Ecto neural progenitor cell (in vitro differentiated cells): Measurements from ENCODE around the gene CDKN2B-AS1.

Source experiments
- DNase-seq: peaks from one replicate; pipeline ENCODE4 v3.0.0-alpha.2; 2018; ENCODE audit warnings: low spot score

The CDKN2B-AS1 gene

DNA sequence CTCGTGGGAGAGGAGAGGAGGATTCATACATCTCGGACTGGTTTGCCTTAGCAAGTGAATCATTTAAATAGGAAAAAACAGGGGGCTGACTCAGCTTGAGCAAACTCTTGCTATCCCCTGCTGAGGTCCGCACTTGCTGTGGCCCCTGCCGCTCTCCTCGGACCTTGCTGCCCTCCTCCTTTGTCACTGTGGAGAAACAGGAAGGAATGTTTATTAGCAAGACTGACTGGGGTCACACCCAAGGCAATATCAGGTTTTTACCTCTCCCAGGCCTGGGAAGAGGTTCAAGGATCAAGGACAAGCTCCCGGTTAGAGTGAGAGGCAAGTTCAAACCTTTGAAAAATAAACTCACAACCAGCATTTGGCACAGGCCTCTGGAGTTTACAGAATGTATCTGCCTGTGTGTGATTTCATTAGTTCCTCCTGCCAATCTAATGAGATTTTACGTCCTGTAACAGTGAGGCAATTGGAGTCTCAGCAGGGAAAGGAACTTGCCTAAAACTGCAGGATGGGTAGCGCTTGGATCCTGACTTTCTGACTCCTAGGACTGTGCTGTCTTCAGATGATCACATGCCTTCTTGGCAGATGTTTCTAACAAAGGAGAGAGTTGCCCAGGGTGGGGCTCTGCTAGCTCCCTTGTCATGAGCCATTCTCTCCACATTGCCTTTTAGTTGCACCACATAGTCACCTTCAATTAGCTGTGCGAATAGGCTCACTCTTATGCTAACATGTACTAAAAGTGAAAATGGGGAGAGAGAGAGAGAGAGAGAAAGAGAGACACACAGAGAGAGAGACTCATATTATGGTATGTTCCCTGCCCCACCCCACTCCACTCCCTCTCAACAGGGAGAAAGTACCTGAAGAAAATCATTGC, 123.2 kb downstream of the CDKN2B-AS1 start:
- DNase-seq: no peak

DNA sequence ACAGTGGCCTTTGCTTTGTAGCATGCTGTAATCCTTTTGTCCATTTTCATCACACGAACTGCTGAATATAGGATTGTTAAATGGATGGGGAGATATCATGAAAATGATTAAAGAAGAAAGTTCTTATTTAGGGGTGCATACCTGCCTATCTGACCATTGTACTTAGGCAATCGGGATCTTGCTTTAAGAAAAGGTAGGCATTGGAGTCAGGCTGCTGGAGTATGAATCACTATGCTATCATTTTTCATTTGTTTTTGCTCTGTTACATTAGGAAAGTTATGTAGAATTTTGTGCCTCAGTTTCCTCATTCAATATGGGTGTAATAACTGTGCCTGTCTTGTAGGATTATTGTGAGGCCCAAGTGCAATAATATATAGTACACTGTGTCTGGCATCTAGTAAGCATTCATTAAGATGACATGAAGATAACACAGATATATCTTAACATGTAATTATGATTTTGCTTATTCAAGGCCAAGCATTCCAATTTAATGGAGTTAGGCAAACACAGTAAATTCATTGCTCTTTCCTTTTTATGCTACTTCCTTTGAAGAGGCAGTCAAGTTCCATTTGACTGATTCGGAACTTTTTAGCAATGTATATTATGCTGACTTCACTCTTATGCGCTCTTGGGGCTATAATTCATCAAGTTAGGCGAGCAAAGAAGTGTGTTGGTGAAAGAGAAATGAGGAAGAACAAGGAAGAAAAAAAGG, 124.4 kb downstream of the CDKN2B-AS1 start:
- DNase-seq: no peak

DNA sequence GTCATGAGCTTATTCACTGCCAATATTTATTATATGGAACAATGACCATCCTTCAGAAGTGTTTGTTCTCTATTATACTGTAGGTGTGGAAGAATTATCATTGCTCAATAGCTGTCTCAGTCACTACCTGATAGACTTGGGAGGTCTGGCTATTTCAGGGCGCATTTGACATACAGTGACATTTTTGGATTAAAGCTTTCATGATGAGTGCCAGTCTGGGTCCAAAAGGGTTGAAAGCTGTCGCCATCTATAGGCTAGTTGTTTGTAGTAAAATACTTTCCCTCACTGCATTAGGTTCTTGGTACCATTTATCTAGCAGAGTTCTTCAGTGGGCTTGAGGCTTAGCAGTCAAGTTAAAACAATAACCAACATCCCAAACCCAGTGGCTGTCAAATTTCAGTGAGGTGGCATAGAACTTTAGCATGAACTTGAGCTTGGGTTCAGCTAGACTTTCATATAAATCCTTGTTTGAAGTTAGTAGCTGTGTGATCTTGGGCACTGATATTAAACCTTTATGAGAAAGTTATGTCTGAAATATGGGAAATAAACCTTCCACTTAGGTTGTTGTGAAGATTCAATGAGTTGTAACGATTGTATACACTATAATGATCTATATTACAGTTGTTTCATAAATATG, 125.0 kb downstream of the CDKN2B-AS1 start:
- DNase-seq: no peak

DNA sequence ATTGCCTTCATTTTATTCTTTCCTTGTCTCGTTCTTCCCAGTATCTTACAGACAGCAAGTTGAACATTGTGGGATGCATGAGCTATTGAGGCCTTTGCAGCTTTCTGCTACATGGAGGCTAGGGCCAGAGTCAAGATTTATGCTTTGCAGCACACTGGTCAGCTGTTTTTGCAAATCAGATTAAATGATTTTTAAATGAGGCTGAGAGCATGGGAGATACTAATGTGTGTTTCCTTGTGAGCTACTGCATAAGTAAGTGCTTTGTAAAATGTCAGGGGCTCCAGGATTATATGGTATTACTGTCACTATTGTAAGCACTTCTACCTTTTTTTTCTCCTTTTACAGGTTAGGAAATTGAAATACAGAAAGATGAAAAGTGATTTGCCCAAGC, 125.6 kb downstream of the CDKN2B-AS1 start:
- no peak for DNase-seq

DNA sequence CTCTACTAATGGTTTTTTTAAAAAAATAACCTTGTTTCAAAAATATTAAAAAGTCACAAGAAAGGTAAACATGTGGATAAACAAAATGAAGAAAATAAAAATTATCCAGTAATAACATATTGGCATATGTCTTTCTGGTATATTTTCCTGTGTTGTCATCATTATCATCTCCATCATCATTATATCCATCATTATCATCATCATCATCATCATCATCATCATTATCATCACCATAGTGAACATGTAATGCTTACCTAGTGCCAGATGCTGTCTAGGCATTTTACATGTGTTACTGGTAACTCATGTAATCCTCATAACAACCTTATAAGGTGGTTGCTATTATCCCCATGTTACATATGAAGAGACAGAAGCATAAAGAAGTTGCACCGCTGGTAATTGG, 126.0 kb downstream of the CDKN2B-AS1 start:
- DNase-seq: no peak

DNA sequence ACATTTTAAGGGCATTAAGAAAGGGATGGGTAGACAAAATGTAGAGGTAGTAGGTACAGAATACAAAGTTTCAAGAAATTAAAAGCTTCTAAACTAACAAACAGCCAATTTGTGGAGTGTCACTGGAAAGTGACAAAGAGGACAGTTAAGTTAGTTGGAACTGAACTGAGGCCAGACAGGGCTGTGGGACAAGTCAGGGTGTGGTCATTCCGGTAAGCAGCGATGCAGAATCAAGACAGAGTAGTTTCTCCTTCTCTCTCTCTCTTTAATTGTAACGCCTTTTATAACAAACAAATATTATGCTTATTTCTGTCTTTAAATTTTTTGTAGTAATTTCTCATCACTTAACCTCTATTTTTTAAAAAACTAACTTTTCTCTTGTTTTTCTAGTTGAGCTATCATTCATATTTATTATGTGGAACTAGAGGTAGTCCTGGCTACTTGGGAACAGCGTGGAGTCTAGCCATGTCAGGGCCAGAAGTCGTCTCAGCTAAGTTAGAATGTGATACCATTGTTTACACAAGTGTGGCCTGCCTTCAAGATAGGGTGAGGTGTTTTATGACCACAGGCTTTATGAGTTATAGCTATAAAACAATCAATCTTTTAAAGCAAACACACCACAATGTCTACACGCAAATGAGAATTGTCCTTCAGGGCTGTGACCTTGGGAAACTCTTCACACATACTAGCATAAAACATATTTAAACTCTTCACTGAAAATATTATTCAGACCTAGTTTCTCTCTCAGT, 129.8 kb downstream of the CDKN2B-AS1 start:
- no peak for DNase-seq

DNA sequence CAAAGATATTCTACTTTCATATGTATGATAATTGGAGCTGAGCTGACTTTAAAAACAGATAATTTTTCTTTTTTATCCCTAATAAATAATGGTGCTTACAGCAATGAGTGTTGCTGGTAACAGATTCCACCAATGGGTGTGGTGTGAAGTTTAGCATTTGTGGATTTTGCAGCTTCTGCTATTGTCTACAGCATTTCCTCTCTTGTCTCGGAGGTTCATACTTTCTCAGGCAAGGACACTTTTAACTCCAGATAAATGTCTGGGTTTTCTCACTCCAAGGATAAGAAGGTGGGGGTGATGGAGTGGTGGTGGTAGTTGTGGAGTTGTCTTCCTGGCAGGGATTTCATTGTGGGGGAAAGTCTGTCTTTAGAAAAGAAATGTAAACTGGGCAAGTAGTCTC, 134.5 kb downstream of the CDKN2B-AS1 start:
- no peak for DNase-seq

DNA sequence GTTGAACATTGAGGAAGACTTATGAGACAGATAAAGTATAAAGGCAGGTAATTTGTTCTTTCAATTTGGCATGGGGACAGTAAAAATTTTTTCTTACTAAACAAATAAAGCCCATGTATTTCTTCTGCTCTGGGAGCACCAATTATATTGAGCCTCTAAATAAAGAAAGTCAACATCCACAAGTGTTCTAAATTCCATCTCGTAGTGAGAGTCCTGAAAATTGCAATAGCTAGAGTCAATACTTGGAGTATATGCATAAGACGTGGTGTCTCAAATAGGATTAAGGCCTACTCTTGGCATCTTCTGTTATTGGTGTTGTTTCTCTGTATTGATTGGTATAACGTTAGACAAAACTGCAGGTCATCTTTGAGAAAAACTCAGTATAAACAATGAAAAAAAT, 135.0 kb downstream of the CDKN2B-AS1 start:
- no peak for DNase-seq

DNA sequence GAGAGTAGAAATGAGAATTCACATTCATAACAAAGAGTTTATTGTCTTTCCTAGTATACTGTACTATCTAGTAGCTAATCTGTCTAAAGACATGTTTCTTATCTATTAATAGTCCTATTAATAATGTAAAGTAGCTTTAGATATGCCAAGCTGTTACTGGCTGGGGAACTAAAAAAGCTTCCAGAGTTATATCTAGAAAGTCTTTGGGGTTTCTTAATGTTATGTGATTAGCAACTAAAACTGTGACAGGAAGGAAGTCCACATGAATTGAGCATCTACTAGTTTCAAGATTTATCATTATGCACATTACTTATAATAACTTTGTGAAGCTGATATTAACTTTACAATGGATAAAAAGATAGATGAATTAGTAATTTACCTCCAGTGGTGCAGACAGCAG, 137.2 kb downstream of the CDKN2B-AS1 start:
- DNase-seq: no peak

DNA sequence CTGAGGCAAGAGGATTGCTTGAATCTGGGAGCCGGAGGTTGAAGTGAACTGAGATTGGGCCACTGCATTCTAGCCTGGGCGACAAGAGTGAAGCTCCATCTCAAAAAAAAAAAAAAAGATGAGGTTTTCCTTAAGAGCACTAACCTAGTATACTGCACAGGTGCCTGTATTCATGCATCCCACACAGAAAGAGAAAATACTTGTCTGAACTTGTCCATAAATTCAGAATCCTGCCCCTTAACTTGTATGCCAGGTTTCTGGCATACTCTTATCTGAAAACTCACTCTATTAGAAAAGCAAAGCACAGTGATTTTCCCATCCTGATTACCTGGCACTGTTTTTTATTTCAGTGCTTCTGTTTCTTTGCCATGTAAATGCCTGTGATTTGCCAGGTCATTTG, 139.8 kb downstream of the CDKN2B-AS1 start:
- DNase-seq: no peak

DNA sequence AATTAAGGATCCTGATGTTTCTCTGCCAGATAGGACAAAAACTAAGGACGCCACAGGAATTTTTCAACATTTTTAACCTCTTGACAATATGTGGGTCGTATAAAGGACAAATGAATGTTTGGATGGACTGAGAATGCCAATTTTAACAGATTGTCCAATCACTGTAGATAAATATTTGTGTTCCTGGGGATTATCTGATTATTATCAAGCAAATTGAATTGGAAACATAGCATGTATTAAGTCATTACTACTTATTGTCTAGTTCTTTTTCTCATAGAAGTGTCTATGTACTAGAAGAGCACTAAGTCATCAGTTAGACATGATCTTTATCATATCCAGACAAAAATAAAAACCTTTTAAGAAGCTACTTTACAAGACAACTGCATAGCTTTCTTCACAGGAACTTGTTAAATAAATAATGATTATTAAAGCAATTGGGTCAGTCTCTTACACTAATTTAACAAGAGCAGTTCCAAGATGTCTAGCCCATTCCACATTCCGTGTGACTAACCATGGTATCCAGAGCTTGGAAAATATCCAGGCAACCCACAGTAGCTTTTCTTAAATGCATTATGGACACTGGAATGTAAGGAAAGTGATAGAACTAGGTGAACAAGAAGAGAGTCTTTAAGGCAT, 142.0 kb downstream of the CDKN2B-AS1 start:
- no peak for DNase-seq

DNA sequence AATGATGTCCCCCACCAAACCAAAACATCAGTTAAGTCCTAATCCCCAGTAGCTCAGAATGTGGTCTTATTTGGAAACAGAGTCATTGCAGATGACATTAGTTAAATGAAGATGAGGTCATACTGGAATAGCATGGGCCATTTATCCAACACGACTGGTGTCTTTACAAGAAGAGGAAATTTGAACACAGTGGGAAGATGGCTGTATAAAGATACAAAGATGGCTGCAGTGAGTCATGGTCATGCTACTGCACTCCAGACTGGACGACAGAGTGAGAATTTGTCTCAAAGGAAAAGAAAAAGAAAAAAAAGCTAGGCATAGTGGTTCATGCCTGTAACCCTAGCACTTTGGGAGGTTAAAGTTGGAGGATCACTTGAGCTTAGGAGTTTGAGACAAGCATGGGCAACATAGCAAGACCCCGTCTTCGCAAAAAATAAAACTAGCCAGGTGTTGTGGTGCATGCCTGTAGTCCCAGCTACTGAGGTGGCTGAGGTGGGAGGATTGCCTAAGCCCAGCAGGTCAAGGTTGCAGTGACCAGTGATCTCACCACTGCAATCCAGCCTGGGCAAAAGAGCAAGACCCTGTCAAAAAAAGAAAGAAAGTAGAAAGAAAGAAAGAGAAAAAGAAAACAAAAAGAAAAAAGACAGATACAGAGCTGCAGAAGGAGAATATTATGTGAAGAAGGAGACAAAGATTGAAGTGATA, 144.5 kb downstream of the CDKN2B-AS1 start:
- no peak for DNase-seq

DNA sequence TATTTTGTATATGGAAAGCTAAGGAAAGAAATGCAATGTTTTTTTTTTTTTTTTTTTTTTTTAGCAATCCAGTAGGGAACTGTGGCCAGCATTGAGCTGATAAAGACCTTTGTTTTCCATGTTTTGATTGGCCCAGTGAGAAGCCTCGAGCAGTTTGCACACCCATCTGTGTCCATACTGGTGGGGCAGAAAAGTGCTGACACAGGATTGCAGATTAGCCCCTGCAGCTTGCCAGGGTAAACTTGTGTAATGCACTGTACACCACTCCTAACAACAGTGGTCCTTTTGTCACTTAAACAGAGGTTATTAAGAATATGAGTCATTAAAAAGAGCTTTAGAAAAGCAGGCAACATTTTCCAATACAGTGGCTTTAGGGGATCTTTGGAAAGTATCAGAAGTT, 147.3 kb downstream of the CDKN2B-AS1 start:
- DNase-seq: no peak

DNA sequence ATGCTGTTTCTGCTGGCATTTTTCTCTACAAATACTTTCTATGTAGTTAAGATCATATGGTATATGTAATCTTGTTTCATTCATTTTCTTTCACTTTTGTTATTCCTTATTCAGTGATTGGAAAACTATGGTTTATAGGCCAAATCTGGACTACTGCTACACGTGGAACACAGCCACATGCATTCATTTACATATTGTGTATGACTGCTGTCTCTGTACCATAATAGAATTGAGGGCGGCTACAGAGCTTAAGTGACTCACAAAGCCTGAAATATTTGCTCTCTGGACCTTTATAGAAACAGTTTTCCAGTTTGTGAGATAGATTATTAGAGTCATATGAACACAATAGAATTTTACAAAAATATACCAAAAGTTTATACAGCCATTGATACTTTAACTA, 148.1 kb downstream of the CDKN2B-AS1 start:
- no peak for DNase-seq

DNA sequence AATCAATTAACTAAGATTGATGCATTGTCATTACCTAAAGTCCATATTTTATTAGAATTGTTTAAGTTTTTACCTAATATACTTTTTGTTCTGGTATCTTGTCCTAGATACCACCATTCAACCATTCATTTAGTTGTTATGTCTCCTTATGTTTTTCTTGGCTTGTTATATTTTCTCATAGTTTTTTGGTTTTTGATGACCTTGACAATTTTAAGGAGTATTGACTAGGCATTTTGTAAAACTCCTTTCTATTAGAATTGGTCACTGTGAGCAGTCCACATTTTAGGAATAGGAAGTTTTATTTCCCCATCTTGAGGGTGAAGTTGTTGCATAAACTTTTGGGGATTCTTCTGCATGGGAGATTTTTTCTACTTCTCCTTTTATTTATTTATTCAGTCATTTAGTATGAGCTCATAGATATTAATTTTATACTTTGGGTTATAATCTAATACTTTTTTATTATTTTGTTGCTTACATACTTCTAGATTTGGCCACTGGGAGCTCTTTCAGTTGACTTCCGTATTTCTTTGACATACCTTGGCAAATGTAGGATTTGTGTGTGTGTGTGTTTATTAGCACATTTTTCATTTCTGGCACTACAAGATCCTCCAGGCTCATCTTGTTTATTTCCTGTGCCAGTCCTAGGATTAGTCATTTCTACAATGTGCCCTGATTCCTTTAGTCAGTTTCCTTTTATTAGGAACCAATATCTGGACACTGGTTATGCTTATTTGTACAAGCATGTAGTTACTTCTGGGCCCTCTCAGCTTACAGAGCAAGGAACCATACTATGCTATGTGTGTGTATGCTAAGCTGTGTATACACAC, 149.4 kb downstream of the CDKN2B-AS1 start:
- DNase-seq: no peak

DNA sequence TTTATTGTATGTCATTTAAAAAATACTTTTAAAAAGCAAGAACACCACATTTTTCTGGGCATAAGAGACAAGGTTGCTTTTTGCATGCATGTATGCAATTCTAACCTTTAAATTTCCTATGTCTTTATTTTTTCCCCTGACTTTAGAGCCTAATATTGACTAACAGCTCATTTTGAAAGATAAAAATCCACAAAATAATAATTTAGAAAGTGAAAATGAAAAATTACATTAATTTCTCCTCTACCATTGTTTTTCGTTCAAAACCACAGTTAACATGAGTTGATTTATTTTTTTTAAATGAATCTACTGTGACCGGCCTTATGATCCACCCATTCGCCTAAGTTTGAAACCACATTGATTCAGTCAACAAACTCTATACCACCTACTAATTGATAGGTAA, 152.0 kb downstream of the CDKN2B-AS1 start:
- DNase-seq: no peak

DNA sequence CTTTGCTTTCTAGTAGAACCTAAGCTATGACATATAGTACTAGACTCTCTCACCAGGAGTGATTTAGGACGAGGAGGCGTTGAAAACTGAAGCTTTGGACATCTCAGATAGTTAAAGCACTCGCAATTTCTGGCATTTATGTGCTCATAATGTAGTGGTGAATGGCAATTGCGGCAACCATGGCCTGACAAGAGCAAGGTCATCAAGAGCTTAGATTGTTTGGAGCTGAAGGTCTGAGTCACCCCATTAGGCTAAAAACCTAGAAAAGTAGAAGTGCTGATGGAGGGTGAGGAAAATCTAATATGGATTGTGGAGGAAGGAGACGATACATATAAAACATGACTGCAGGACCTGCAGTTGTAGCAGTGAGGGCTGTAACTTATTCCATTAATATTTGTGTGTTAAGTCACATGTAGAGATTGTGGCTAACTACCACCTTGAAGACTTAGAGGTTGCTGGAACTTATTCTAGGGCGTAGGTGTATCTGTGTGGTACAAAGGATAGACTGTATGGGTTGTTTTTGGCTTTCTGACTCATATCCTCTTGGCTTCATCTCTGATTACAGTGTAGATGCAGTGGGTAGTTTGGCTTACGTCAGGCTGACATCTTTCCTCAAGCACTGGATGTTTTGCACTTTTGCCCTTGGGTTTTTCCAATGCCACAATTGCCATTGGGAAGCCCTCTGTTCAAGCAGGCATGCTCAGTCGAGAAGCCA, 153.4 kb downstream of the CDKN2B-AS1 start:
- DNase-seq: no peak

DNA sequence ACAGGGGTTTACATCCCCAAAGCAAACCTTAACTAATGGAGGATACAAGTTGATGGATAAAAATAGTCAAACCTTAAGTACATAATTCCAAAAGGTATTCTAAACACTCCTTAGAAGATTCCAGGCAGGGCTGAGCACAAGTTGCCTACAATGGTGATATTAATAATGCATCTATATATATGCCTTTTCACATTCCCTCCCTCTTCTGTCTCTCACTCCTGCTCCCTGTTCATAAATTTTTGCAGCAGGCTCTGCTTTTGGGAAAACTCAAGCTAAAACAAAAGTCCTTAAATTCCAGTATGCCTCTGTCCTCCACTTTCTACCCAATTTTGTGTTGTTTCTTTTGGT, 153.9 kb downstream of the CDKN2B-AS1 start:
- DNase-seq: no peak

DNA sequence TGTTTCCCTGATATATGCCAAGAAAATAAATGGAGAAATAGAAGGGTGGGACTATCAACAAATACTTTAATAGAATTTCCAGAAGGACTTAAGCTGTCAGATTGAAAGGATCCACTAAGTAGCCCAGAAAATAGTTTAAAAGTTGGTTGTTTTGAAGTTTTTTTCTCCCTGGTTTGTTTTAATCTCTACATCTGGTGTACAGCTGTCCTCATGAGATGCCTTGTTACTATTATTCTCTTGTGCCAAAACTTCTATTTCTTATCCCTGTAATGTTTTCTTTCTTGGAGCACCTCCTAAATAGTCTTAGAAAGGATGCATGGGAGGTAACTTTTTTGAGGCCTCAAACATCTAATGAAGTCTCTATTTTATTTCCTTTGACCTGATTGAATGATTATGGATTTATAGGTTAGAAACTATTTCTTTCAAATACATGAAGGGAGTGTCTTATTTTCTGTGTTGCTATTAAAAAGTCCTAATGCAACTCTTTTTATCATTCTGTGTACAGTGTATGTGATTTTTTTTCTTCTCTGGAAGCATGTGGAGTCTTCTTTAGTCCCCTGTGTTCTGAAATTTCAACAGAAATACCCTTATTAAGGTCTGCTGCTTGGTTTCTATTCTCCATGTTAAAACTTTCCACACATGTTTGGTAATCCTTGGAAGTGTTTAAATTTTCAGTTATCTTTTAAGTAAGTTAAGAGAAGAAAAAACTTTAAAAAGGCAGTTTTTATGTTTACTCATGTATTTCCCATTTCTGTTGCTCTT, 154.5 kb downstream of the CDKN2B-AS1 start:
- DNase-seq: no peak
